Measurements from ENCODE around the gene EDEM3. TPM values are rescaled to one million over a fixed set of nuclear protein-coding genes. Genes with fewer than 3 reads are reported as not detected.

The EDEM3 gene
- polyA plus RNA-seq, 1 donor (not counting 4 experiments of a cell fraction or from before 2014, with no cell fraction given) = 23.6 TPM

- DNase-seq (ENCODE audit: low read depth, low spot score) (no peak), FAIRE-seq (no peak)
- dilution Hi-C loops (cut with MboI; ENCODE audit: extremely low pct_ligation_motif_present, low sequenced_read_pairs) = no loop called here
- Histone ChIP-seq H3K79me2 (ENCODE audit: control insufficient read depth, insufficient read depth, low read length) (no peaks in the 10 kb centered on the region), H3K4me2 (ENCODE audit: control insufficient read depth, extremely low read depth, insufficient read depth, low read depth, low read length) (no peak overlapping the region), H2AFZ (ENCODE audit: control insufficient read depth, low read length) (no peak overlapping the region), H3K9ac (ENCODE audit: control insufficient read depth, extremely low read depth, insufficient read depth, low read length) (no peak overlapping the region), H4K20me1 (ENCODE audit: control insufficient read depth, extremely low read depth, insufficient read depth, low read length) (no peaks in the 10 kb centered on the region), H3K4me3 (ENCODE audit: control insufficient read depth in 2 of 3, extremely low read depth in 1 of 3, insufficient read depth in 2 of 3, low read depth in 1 of 3, low read length in 3 of 3) (no peak overlapping the region), H3K9me3 (ENCODE audit: control insufficient read depth, low read depth, low read length) (no peaks in the 10 kb centered on the region), H3K4me1 (ENCODE audit: control insufficient read depth, extremely low read depth, insufficient read depth, low read length) (no peaks in the 10 kb centered on the region), H3K36me3 (ENCODE audit: control insufficient read depth in 2 of 2, extremely low read depth in 1 of 2, insufficient read depth in 2 of 2, low read length in 2 of 2) (peaks cover 3 to 7% of the 10 kb centered on the region in 2 experiments), H3K9me1 (ENCODE audit: control insufficient read depth, extremely low read depth, insufficient read depth, low read length) (no peaks in the 10 kb centered on the region), H3K27me3 (ENCODE audit: control insufficient read depth, extremely low read depth, insufficient read depth, low read length) (no peaks in the 10 kb centered on the region), H3K27ac (ENCODE audit: control insufficient read depth, insufficient read depth, low read length) (no peak overlapping the region)
- TF ChIP-seq EZH2 (IDR thresholded peaks at IDR 0.05; ENCODE audit: low read length) = no peak
- TF ChIP-seq, protein P1, sequence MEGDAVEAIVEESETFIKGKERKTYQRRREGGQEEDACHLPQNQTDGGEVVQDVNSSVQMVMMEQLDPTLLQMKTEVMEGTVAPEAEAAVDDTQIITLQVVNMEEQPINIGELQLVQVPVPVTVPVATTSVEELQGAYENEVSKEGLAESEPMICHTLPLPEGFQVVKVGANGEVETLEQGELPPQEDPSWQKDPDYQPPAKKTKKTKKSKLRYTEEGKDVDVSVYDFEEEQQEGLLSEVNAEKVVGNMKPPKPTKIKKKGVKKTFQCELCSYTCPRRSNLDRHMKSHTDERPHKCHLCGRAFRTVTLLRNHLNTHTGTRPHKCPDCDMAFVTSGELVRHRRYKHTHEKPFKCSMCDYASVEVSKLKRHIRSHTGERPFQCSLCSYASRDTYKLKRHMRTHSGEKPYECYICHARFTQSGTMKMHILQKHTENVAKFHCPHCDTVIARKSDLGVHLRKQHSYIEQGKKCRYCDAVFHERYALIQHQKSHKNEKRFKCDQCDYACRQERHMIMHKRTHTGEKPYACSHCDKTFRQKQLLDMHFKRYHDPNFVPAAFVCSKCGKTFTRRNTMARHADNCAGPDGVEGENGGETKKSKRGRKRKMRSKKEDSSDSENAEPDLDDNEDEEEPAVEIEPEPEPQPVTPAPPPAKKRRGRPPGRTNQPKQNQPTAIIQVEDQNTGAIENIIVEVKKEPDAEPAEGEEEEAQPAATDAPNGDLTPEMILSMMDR (optimal IDR thresholded peaks at IDR 0.05 in 1 of 3, IDR thresholded peaks at IDR 0.05 in 1 of 3, conservative IDR thresholded peaks at IDR 0.05 in 1 of 3; ENCODE audit: extremely low read depth in 1 of 3, insufficient read depth in 2 of 3, low read length in 3 of 3) = no peak
Observed at GRCh38 chr1:184709418-184709817, 45.2 kb downstream of the EDEM3 start.

DNA sequence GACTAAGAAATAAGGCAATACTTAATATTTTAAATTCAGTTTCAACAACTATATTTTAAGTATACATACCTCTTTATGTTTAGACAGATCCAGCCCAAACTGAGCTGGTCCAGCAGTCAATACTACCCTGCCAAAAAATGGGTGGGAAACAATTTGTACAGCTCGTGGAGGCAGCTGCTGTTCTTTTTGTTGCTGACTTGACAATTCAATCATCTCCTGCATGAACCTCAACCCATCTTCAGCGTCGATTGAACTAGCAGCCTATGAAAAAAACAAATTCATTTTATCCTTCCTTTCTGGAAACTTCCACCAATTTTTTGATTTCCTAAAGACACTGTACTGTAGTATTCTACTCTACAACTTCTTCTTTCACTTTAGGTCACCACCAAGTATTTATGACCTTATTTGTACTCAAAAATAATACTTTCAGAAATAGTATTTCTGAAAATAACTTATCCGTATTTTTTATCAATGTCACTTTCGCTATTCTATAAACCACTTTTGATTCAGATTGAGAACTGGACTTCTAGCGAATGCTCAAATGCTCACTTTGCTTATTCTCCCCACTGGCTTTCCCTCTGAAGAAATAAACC lies 46.5 kb downstream of the EDEM3 start:
- Histone ChIP-seq H3K4me3 (ENCODE audit: control insufficient read depth in 2 of 3, extremely low read depth in 1 of 3, insufficient read depth in 2 of 3, low read depth in 1 of 3, low read length in 3 of 3) (no peak overlapping the region), H3K9ac (ENCODE audit: control insufficient read depth, extremely low read depth, insufficient read depth, low read length) (no peak overlapping the region), H3K4me1 (ENCODE audit: control insufficient read depth, extremely low read depth, insufficient read depth, low read length) (no peaks in the 10 kb centered on the region), H4K20me1 (ENCODE audit: control insufficient read depth, extremely low read depth, insufficient read depth, low read length) (no peaks in the 10 kb centered on the region), H3K36me3 (ENCODE audit: control insufficient read depth in 2 of 2, extremely low read depth in 1 of 2, insufficient read depth in 2 of 2, low read length in 2 of 2) (peaks cover 6 to 10% of the 10 kb centered on the region in 2 experiments), H3K27ac (ENCODE audit: control insufficient read depth, insufficient read depth, low read length) (no peak overlapping the region), H3K4me2 (ENCODE audit: control insufficient read depth, extremely low read depth, insufficient read depth, low read depth, low read length) (no peak overlapping the region), H3K79me2 (ENCODE audit: control insufficient read depth, insufficient read depth, low read length) (no peaks in the 10 kb centered on the region), H3K9me3 (ENCODE audit: control insufficient read depth, low read depth, low read length) (no peaks in the 10 kb centered on the region), H3K9me1 (ENCODE audit: control insufficient read depth, extremely low read depth, insufficient read depth, low read length) (no peaks in the 10 kb centered on the region), H3K27me3 (ENCODE audit: control insufficient read depth, extremely low read depth, insufficient read depth, low read length) (no peaks in the 10 kb centered on the region), H2AFZ (ENCODE audit: control insufficient read depth, low read length) (no peak overlapping the region)
- no peak for DNase-seq (ENCODE audit: low read depth, low spot score)
- dilution Hi-C loops (cut with MboI; ENCODE audit: extremely low pct_ligation_motif_present, low sequenced_read_pairs) = no loop called here
- TF ChIP-seq EZH2 (IDR thresholded peaks at IDR 0.05; ENCODE audit: low read length) = no peak
- TF ChIP-seq, protein P1 (optimal IDR thresholded peaks at IDR 0.05 in 1 of 3, IDR thresholded peaks at IDR 0.05 in 1 of 3, conservative IDR thresholded peaks at IDR 0.05 in 1 of 3; ENCODE audit: extremely low read depth in 1 of 3, insufficient read depth in 2 of 3, low read length in 3 of 3) = no peak
- no peak for FAIRE-seq

Measured in keratinocyte (primary cell).